Mesothelial cell of epicardium (in vitro differentiated cells): ENCODE results near the gene EDNRB. TPM values are rescaled to one million over a fixed set of nuclear protein-coding genes. Genes with fewer than 3 reads are reported as not detected.
A peak's percentile ranks its signal among the peaks of the same experiment; 100 is the strongest.

Experiments
- DNase-seq, 2 experiments: peaks; one replicate each; pipeline ENCODE4 v3.0.0; 2021; ENCODE audit warnings: low spot score in 2 of 2; ENCODE audit not compliant: unreplicated experiment in 2 of 2
- H3K27ac Mint-ChIP-seq: 2 replicates; pipeline ENCODE4 v1.8.0; 2021; ENCODE audit warnings: mixed read lengths
- H3K27me3 Mint-ChIP-seq: 2 replicates; pipeline ENCODE4 v1.8.0; 2021; ENCODE audit warnings: low read depth, mixed read lengths
- H3K36me3 Mint-ChIP-seq: 2 replicates; pipeline ENCODE4 v1.8.0; 2021; ENCODE audit warnings: mixed read lengths
- H3K4me1 Mint-ChIP-seq: 2 replicates; pipeline ENCODE4 v1.8.0; 2021; ENCODE audit warnings: mixed read lengths
- H3K4me3 Mint-ChIP-seq: 2 replicates; pipeline ENCODE4 v1.8.0; 2021; ENCODE audit warnings: mild to moderate bottlenecking, moderate library complexity, mixed read lengths
- H3K9me3 Mint-ChIP-seq: 2 replicates; pipeline ENCODE4 v1.8.0; 2021; ENCODE audit warnings: mixed read lengths
- total RNA-seq: library from RNA; stranded (reverse); gene quantifications from 3 replicates; pipeline ENCODE4 v1.2.1, GENCODE V29; 2021
- TF ChIP-seq, protein P1 (sequence below): fragments of 200-600 bp; sonication (generic); IDR thresholded peaks from one replicate; pipeline ENCODE4 v1.5.0; 2021; ENCODE audit warnings: antibody characterized with exemption; ENCODE audit not compliant: unreplicated experiment

The EDNRB gene
- total RNA-seq, 1 donor from 2014 or later: 3.2 TPM

DNA sequence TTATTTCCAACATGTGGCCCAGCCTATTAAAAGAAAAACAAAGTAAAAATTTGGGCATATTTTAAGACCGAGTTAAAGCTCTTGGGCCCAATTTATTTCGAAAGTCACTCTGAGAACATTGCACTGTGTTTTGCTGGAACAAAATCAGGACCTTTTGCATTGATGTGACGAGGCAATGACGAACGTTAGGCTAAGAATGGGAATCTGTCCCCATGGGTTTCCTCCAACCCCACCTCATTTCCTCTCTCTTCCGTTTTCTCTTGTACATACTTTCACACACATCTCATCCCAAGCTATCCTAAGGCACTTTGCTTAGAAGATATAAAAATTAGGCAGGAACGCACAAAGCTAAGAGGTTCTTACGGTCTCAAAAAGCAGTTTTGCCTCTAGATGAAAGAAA, 22.1 kb downstream of the EDNRB start:
- TF ChIP-seq, protein P1, sequence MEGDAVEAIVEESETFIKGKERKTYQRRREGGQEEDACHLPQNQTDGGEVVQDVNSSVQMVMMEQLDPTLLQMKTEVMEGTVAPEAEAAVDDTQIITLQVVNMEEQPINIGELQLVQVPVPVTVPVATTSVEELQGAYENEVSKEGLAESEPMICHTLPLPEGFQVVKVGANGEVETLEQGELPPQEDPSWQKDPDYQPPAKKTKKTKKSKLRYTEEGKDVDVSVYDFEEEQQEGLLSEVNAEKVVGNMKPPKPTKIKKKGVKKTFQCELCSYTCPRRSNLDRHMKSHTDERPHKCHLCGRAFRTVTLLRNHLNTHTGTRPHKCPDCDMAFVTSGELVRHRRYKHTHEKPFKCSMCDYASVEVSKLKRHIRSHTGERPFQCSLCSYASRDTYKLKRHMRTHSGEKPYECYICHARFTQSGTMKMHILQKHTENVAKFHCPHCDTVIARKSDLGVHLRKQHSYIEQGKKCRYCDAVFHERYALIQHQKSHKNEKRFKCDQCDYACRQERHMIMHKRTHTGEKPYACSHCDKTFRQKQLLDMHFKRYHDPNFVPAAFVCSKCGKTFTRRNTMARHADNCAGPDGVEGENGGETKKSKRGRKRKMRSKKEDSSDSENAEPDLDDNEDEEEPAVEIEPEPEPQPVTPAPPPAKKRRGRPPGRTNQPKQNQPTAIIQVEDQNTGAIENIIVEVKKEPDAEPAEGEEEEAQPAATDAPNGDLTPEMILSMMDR: no peak
- Mint-ChIP-seq H3K9me3 (no peaks in the 10 kb centered on the region), H3K36me3 (no peaks in the 10 kb centered on the region), H3K4me3 (no peak overlapping the region), H3K27me3 (no peaks in the 10 kb centered on the region), H3K27ac (peak overlapping the region; percentile 54), H3K4me1 (peaks cover 16% of the 10 kb centered on the region)
- DNase-seq: no peak

DNA sequence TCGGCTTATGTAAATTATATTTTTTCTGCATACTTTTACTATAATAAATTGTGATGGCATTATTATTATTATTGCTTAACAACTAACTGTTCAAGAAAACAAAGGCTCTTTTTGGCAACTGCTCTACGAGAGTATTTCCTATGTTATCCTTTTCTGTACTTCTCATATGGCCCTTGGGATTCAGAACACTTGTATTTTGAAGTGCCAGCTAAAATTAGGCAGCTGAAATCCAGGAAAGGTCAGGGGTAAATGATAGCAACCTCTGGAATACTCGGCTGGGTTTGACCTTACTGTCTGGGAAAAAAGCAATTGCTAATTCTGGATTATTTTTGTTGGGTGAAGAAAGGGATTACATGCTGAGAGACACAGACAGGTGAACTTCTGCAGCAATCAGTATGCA, 23.9 kb downstream of the EDNRB start:
- Mint-ChIP-seq H3K27me3 (no peaks in the 10 kb centered on the region), H3K4me1 (peaks cover 16% of the 10 kb centered on the region), H3K27ac (no peak overlapping the region), H3K4me3 (no peak overlapping the region), H3K36me3 (no peaks in the 10 kb centered on the region), H3K9me3 (no peaks in the 10 kb centered on the region)
- DNase-seq: no peak
- TF ChIP-seq, protein P1: no peak

DNA sequence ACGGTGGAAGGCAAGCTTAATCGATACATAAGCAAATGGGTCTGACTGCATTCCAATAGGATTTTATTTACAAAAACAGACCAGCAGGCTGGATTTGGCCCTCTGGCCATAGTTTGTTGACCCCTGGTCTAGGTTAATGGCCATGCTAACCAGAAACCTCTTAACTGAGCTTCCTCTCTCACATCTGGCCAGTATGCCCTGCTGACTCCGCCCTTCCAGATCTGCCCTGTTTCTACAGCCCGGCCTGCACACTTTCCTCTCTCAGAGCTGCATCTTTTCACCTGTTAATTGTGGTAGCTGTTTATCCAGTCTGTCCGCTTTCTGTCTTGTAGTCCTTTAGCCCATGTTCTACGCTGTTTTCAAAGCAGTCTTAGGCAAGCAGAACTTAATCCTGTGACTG, 25.6 kb downstream of the EDNRB start:
- no peak for DNase-seq
- no peaks in the 10 kb centered on the region for H3K9me3 Mint-ChIP-seq
- peaks cover 13% of the 10 kb centered on the region for H3K4me1 Mint-ChIP-seq
- H3K27ac Mint-ChIP-seq: no peak overlapping the region
- no peaks in the 10 kb centered on the region for H3K36me3 Mint-ChIP-seq
- H3K4me3 Mint-ChIP-seq: no peak overlapping the region
- TF ChIP-seq, protein P1: no peak
- H3K27me3 Mint-ChIP-seq: no peaks in the 10 kb centered on the region

DNA sequence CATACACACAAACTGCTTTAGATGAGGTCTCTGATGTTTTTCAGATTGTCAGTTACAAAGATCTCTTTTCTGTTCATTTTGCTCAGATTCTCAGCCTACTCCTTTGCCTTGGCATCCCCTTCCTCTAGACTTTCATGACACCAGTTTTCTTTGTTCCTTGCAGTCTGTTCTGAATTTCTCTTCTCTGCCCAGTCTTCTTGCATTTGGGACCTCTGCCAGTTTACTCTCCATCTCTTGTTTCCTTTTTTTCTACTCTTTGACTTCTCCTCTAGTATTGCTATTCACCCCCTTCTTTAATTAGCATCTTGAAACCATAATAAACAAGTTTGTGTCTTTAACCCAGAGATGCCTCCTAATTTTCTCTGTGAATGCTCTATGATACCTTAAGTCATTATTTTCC, 26.1 kb downstream of the EDNRB start:
- TF ChIP-seq, protein P1: no peak
- Mint-ChIP-seq H3K36me3 (no peaks in the 10 kb centered on the region), H3K9me3 (no peaks in the 10 kb centered on the region), H3K4me1 (peaks cover 8% of the 10 kb centered on the region), H3K27me3 (no peaks in the 10 kb centered on the region), H3K4me3 (no peak overlapping the region), H3K27ac (no peak overlapping the region)
- no peak for DNase-seq

DNA sequence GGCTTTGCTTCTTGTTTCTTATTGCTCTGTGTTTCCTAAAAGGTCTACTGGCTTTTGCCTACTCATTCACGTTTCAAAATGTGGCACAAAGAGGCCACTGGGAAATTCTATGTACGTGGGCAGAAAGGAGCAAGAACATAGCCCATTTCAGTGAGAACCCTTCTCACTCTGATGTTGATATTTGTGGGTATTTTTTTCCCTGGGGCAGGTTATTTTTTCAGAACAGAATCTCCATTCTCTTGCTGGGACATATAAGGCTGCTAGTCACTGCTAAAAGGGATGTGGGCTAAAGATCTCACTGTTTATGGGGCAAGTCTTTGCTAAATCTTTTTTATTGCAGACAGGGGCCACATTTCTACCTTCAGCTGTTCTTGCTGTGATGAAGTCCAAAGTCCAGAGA, 27.1 kb downstream of the EDNRB start:
- Mint-ChIP-seq H3K9me3 (no peaks in the 10 kb centered on the region), H3K4me3 (no peak overlapping the region), H3K27ac (no peak overlapping the region), H3K4me1 (peaks cover 3% of the 10 kb centered on the region), H3K36me3 (no peaks in the 10 kb centered on the region), H3K27me3 (no peaks in the 10 kb centered on the region)
- DNase-seq: no peak
- TF ChIP-seq, protein P1: no peak

DNA sequence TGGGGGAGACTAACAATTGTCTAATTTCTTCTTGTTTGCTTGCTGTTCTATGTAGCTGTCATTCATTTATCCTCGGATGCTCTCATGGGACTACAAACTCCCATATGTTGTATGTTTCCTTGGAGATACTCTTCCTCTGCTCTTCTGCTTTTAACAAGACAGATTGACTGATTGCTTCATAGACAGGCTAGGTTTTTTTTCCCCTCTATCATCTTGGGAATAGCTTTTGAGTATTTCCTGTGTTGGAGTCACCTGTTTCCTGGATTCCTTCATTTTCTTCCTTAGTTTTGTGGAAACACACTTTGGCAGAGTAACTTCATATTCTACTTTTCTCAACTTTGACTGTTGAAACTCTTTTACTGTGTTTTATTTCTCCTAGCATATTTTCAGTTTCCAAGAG, 27.6 kb downstream of the EDNRB start:
- peaks cover 4% of the 10 kb centered on the region for H3K9me3 Mint-ChIP-seq
- H3K27ac Mint-ChIP-seq: no peak overlapping the region
- DNase-seq: no peak
- peaks cover 3% of the 10 kb centered on the region for H3K4me1 Mint-ChIP-seq
- no peaks in the 10 kb centered on the region for H3K36me3 Mint-ChIP-seq
- TF ChIP-seq, protein P1: no peak
- no peak overlapping the region for H3K4me3 Mint-ChIP-seq
- H3K27me3 Mint-ChIP-seq: no peaks in the 10 kb centered on the region
